ENCODE results near the gene RAF1. TPM values are rescaled to one million over a fixed set of nuclear protein-coding genes. Genes with fewer than 3 reads are reported as not detected.
A peak's percentile ranks its signal among the peaks of the same experiment; 100 is the strongest.

The RAF1 gene
- total RNA-seq, 4 donors from 2014 or later = 212 to 346 (median 246) TPM

DNA sequence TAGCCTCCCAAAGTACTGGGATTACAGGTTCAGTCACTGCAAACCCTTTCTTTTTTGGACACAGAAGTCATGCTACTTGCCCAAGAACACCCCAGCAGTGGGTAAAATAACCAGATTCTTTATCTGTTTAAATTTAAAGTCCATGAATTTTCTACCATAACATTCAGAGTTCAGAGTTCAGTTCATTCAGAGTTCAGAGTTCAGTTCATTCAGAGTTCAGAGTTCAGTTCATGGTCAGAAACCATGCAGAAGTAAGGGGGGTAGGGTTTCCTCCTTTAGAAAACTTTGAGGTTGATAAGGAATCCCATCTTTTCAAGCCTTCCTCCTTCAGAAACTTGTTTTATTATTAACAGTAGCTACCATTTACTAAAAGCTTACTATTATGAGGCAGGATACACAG is 43.2 kb downstream of the RAF1 start:
- H3K9me3 ChIP-seq = no peaks in the 10 kb centered on the region
- no peak overlapping the region for H3K4me3 ChIP-seq
- H3K27ac ChIP-seq = peak overlapping the region in 3 of 4 donors; percentile 23 to 36 (median 27)
- in situ Hi-C loops (cut with MboI; ENCODE audit: low sequenced_read_pairs in 4 of 4) (no loop called here), intact Hi-C loops (cut with DNase I; ENCODE audit: low total_unique reads) (no loop called here)
- TF ChIP-seq, protein P1, sequence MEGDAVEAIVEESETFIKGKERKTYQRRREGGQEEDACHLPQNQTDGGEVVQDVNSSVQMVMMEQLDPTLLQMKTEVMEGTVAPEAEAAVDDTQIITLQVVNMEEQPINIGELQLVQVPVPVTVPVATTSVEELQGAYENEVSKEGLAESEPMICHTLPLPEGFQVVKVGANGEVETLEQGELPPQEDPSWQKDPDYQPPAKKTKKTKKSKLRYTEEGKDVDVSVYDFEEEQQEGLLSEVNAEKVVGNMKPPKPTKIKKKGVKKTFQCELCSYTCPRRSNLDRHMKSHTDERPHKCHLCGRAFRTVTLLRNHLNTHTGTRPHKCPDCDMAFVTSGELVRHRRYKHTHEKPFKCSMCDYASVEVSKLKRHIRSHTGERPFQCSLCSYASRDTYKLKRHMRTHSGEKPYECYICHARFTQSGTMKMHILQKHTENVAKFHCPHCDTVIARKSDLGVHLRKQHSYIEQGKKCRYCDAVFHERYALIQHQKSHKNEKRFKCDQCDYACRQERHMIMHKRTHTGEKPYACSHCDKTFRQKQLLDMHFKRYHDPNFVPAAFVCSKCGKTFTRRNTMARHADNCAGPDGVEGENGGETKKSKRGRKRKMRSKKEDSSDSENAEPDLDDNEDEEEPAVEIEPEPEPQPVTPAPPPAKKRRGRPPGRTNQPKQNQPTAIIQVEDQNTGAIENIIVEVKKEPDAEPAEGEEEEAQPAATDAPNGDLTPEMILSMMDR (IDR thresholded peaks at IDR 0.05 in 4 of 5, conservative IDR thresholded peaks at IDR 0.05 in 1 of 5) = no peak
- no peak for TF ChIP-seq POLR2A (IDR thresholded peaks at IDR 0.05)
- peaks cover 0 to 29% of the 10 kb centered on the region in 2 donors for H3K36me3 ChIP-seq
- peaks cover 19 to 22% of the 10 kb centered on the region in 2 donors for H3K4me1 ChIP-seq
- ATAC-seq (no peak), DNase-seq (no peak)
- H3K27me3 ChIP-seq = no peaks in the 10 kb centered on the region

DNA sequence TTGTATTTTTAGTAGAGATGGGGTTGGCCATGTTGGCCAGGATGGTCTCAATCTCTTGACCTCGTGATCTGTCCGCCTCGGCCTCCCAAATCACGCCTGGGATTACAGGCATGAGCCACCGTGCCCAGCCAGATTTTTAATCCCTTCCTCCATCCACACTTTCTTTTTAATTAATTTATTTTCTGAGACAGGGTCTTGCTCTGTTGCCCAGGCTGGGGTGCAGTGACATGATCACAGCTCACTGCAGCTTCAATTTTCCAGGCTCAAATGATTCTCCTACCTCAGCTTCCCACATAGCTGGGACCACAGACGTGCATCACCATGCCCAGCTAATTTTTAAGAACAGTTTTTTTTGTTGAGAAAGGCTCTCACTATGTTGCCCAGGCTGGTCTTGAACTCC is 43.6 kb downstream of the RAF1 start:
- Histone ChIP-seq H3K27me3 (no peaks in the 10 kb centered on the region), H3K9me3 (no peaks in the 10 kb centered on the region), H3K4me3 (no peak overlapping the region), H3K4me1 (peaks cover 15 to 18% of the 10 kb centered on the region in 2 donors), H3K27ac (no peak overlapping the region), H3K36me3 (peaks cover 0 to 31% of the 10 kb centered on the region in 2 donors)
- ATAC-seq = no peak
- no peak for DNase-seq
- TF ChIP-seq, protein P1 (IDR thresholded peaks at IDR 0.05 in 4 of 5, conservative IDR thresholded peaks at IDR 0.05 in 1 of 5) = no peak
- no peak for TF ChIP-seq POLR2A (IDR thresholded peaks at IDR 0.05)
- in situ Hi-C loops (cut with MboI; ENCODE audit: low sequenced_read_pairs in 4 of 4) (no loop called here), intact Hi-C loops (cut with DNase I; ENCODE audit: low total_unique reads) (no loop called here)

DNA sequence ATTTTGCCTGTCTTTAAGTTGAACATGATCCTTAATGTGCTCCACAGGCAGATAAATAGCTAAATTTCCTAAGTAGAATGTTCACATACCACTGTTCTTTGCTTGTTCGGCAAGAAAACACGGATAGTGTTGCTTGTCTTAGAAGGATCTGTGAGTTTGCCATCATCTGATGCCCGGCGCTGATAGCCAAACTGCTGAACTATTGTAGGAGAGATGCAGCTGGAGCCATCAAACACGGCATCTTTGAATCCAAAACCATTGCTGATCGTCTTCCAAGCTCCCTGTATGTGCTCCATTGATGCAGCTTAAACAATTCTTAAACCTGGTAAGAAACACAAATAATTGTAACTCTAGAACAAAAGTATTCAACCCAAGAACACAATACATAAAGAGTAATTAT is 45.5 kb downstream of the RAF1 start:
- Histone ChIP-seq H3K9me3 (no peaks in the 10 kb centered on the region), H3K27ac (peak overlapping the region in 1 of 4 donors; percentile 9), H3K36me3 (peaks cover 0 to 31% of the 10 kb centered on the region in 2 donors), H3K4me3 (no peak overlapping the region), H3K27me3 (no peaks in the 10 kb centered on the region), H3K4me1 (peaks cover 5 to 8% of the 10 kb centered on the region in 2 donors)
- intact Hi-C loops (cut with DNase I; ENCODE audit: low total_unique reads) (no loop called here), in situ Hi-C loops (cut with MboI; ENCODE audit: low sequenced_read_pairs in 4 of 4) (no loop called here)
- ATAC-seq (no peak), DNase-seq (no peak)
- TF ChIP-seq, protein P1 (IDR thresholded peaks at IDR 0.05 in 4 of 5, conservative IDR thresholded peaks at IDR 0.05 in 1 of 5) = no peak
- no peak for TF ChIP-seq POLR2A (IDR thresholded peaks at IDR 0.05)

DNA sequence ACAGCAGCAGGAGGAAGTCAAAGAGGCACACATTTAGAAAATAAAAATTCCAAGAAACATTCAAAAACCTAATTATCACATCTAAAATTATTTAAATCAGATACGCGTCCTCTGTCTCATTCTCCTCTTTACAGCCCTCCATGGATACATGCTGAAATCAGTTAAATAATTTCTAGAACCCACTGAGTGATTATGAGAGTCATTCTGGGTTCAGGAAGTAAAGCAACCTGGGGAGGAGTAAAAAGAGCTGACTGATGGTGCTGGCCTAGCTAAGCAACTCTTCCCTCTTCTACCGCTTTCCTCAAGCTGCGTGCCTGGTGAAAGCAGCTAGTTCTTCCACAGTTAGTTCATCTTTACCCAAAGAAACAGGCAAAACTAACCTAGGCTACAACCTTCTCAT is 48.7 kb downstream of the RAF1 start:
- H3K36me3 ChIP-seq = peaks cover 0 to 49% of the 10 kb centered on the region in 2 donors
- no peak for TF ChIP-seq POLR2A (IDR thresholded peaks at IDR 0.05)
- TF ChIP-seq, protein P1 (IDR thresholded peaks at IDR 0.05 in 4 of 5, conservative IDR thresholded peaks at IDR 0.05 in 1 of 5) = no peak
- H3K4me1 ChIP-seq = no peaks in the 10 kb centered on the region
- DNase-seq (no peak), ATAC-seq (no peak)
- no peaks in the 10 kb centered on the region for H3K9me3 ChIP-seq
- H3K4me3 ChIP-seq = no peak overlapping the region
- H3K27me3 ChIP-seq = no peaks in the 10 kb centered on the region
- peak overlapping the region in 2 of 4 donors; percentile 1 to 36 for H3K27ac ChIP-seq
- intact Hi-C loops (cut with DNase I; ENCODE audit: low total_unique reads) = no loop called here
- in situ Hi-C loops (cut with MboI; ENCODE audit: low sequenced_read_pairs in 4 of 4) = no loop called here

DNA sequence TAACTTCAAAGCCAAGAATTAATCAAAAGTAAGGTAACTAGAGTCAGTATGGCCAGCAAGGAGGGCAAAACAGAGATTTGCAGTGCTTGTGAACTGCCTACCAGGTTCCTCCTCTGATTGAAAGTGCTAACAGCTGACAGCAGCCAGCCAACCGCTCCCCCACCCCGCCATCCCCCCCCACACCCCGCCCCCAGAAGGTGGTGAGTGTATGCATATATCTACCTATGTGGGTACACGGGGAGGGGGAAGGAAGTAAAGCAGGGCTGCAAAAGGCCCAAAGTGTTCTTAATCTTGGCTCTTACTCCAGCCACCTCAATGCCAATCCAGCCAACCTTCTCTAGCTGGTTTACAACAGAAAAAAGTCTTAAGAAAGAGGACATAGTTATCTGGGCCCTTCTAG is 50.7 kb downstream of the RAF1 start:
- Histone ChIP-seq H3K27me3 (no peaks in the 10 kb centered on the region), H3K9me3 (no peaks in the 10 kb centered on the region), H3K4me1 (no peaks in the 10 kb centered on the region), H3K4me3 (no peak overlapping the region), H3K36me3 (peaks cover 0 to 59% of the 10 kb centered on the region in 2 donors), H3K27ac (no peak overlapping the region)
- intact Hi-C loops (cut with DNase I; ENCODE audit: low total_unique reads) (no loop called here), in situ Hi-C loops (cut with MboI; ENCODE audit: low sequenced_read_pairs in 4 of 4) (no loop called here)
- no peak for TF ChIP-seq POLR2A (IDR thresholded peaks at IDR 0.05)
- TF ChIP-seq, protein P1 (IDR thresholded peaks at IDR 0.05 in 4 of 5, conservative IDR thresholded peaks at IDR 0.05 in 1 of 5) = no peak
- ATAC-seq (no peak), DNase-seq (no peak)
